ENCODE data around the gene OSBPL2. TPM values are rescaled to one million over a fixed set of nuclear protein-coding genes. Genes with fewer than 3 reads are reported as not detected.

OSBPL2 gene
- total and polyA plus RNA-seq, 9 of the 15 experiments (the other 6 are each of a cell fraction or from before 2014, with no cell fraction given) = 2.5 to 25.6 (median 14.1) TPM

DNA sequence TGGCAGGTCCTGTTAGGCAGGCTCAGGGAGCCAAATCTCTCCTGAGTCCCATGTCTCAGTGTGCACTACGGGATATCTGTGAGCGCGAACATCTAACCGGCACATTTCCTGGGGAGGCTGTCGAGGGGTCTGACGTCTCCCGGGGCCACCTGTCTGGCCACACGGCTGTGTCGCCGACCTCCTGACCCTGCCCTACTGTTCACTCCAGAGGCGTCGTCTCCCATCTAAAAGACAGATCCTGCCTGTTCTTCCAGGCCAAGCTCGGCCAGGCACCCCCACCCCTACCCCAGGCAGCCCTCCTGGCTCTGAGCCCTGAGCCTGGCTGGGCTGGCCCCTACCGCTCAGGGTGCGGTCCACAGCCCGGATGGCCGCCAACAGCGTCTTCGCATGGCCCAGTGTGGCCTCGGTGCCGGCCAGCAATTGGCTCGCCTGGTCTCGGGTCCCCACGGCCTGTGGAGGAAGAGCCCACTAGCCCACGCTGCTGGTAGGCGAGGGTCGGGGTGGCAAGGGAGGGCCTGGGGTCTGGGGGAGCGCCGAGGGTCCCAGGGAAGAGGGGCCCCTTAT lies 81.1 kb downstream of the OSBPL2 start:
- H3K27ac ChIP-seq (ENCODE audit: extremely low read depth, low read depth, low read length) = no peak overlapping the region
- no TSS peak for BruUV-seq (replicated peaks)
- H3K36me3 ChIP-seq (ENCODE audit: control insufficient read depth, insufficient read depth, low read length) = peaks cover 84% of the 10 kb centered on the region; the same call in 2 of the 3 replicates

GRCh38 chr20:62320581-62321354 lies 82.4 kb downstream of the OSBPL2 start:
- intact Hi-C loops (cut with micrococcal nuclease) = loop anchor here (2.0 kb wide), 1 partner anchor 38 kb away; no protein-coding TSS in a partner anchor
- ATAC-seq (peak; percentile 90), FAIRE-seq (peak; percentile 60), DNase-seq (ENCODE audit: extremely low read depth in 1 of 4, low spot score in 3 of 4) (peak; percentile 81 to 91 (median 89))
- POLR2A ChIA-PET = interaction anchor here (1.4 kb wide), 1 partner anchor 15 kb away, joined by 6 read pairs; no protein-coding TSS in a partner anchor
- in situ Hi-C loops (cut with MboI) = no loop called here
- CTCF ChIA-PET (ENCODE audit: low intra/inter-chr PET ratio) = no interaction called here
- Histone ChIP-seq H3K36me3 (ENCODE audit: control insufficient read depth, insufficient read depth, low read length) (peaks cover 84% of the 10 kb centered on the region; the same call in 2 of the 3 replicates), H3K9me3 (replicated peaks; ENCODE audit: control insufficient read depth, insufficient read depth, low read depth, low read length) (no peaks in the 10 kb centered on the region), H3K79me2 (ENCODE audit: control insufficient read depth, insufficient read depth, low read length) (no peaks in the 10 kb centered on the region), H3K4me1 (replicated peaks in 1 of 2; ENCODE audit: control insufficient read depth in 2 of 2, insufficient read depth in 2 of 2, low read length in 2 of 2) (peaks cover 2 to 57% of the 10 kb centered on the region in 2 experiments; a peak in 2 of 5 replicates), H3K4me3 (no peak overlapping the region), H3K27ac (ENCODE audit: extremely low read depth, low read depth, low read length) (peak overlapping the region; percentile 39; the same call in 1 of the 3 replicates), H3K4me2 (ENCODE audit: insufficient read depth, low read length) (no peak overlapping the region), H3K9me1 (ENCODE audit: control insufficient read depth, insufficient read depth, low read length) (peaks cover 3% of the 10 kb centered on the region), H3K9ac (ENCODE audit: insufficient read depth in 1 of 2, low read depth in 2 of 2, low read length in 2 of 2) (no peak overlapping the region), H3K27me3 (ENCODE audit: control insufficient read depth in 2 of 2, insufficient read depth in 2 of 2, low read length in 2 of 2) (no peaks in the 10 kb centered on the region), H4K20me1 (replicated peaks; ENCODE audit: control insufficient read depth, insufficient read depth, low read length) (no peaks in the 10 kb centered on the region), H2AFZ (ENCODE audit: low read depth, low read length) (no peak overlapping the region)
- 97% methylated on average over 7 of the region's 22 CpGs for WGBS (ENCODE audit: insufficient coverage, low coverage, missing lambda C conversion rate)
- no TSS peak for BruUV-seq (replicated peaks)
- TF ChIP-seq TFAP4 (CRISPR knock-in tag; IDR thresholded peaks at IDR 0.05; ENCODE audit: borderline replicate concordance) (peak; percentile 43; the same call in 1 of the 2 replicates), ZNF609 (CRISPR knock-in tag; IDR thresholded peaks at IDR 0.05; ENCODE audit: borderline replicate concordance) (no peak), NR2C1 (IDR thresholded peaks at IDR 0.05) (peak; percentile 73; the same call in 1 of the 2 replicates), NR2C1 (tag; IDR thresholded peaks at IDR 0.05) (peak; percentile 68)

More for the DNA sequence above, 81.1 kb downstream of the OSBPL2 start:
- in situ Hi-C loops (cut with MboI) (no loop called here), intact Hi-C loops (cut with micrococcal nuclease) (no loop called here)
- WGBS (ENCODE audit: insufficient coverage, low coverage, missing lambda C conversion rate) = 94% methylated on average over 11 of the region's 29 CpGs
- Histone ChIP-seq H3K4me2 (ENCODE audit: insufficient read depth, low read length) (no peak overlapping the region), H3K4me1 (replicated peaks in 1 of 2; ENCODE audit: control insufficient read depth in 2 of 2, insufficient read depth in 2 of 2, low read length in 2 of 2) (peaks cover 2 to 60% of the 10 kb centered on the region in 2 experiments; a peak in 2 of 5 replicates), H3K9me3 (replicated peaks; ENCODE audit: control insufficient read depth, insufficient read depth, low read depth, low read length) (no peaks in the 10 kb centered on the region), H2AFZ (ENCODE audit: low read depth, low read length) (no peak overlapping the region), H3K79me2 (ENCODE audit: control insufficient read depth, insufficient read depth, low read length) (no peaks in the 10 kb centered on the region), H3K4me3 (no peak overlapping the region), H4K20me1 (replicated peaks; ENCODE audit: control insufficient read depth, insufficient read depth, low read length) (no peaks in the 10 kb centered on the region), H3K9me1 (ENCODE audit: control insufficient read depth, insufficient read depth, low read length) (peaks cover 3% of the 10 kb centered on the region), H3K9ac (ENCODE audit: insufficient read depth in 1 of 2, low read depth in 2 of 2, low read length in 2 of 2) (no peak overlapping the region), H3K27me3 (ENCODE audit: control insufficient read depth in 2 of 2, insufficient read depth in 2 of 2, low read length in 2 of 2) (no peaks in the 10 kb centered on the region)
- FAIRE-seq (no peak), ATAC-seq (no peak), DNase-seq (ENCODE audit: extremely low read depth in 1 of 4, low spot score in 3 of 4) (no peak)
- ChIA-PET POLR2A (interaction anchor here (1.4 kb wide), 1 partner anchor 14 kb away, joined by 6 read pairs; no protein-coding TSS in a partner anchor), CTCF (ENCODE audit: low intra/inter-chr PET ratio) (no interaction called here)
- TF ChIP-seq SMARCA5 (IDR thresholded peaks at IDR 0.05) = no peak
- TF ChIP-seq POLR2G (IDR thresholded peaks at IDR 0.05; ENCODE audit: low read depth, low read length) = peak; percentile 44; the same call in 1 of the 2 replicates
- TF ChIP-seq ZBTB7A (IDR thresholded peaks at IDR 0.05; ENCODE audit: borderline replicate concordance, control insufficient read depth, low read depth, low read length) = no peak

Measured in K562 (cell line).